H54 (cell line): Measurements from ENCODE around the gene SYMPK.
"Not testable (repeated sequence)": the region's sequence is repeated elsewhere in the genome, so short reads cannot be mapped to it uniquely, and the experiment has no call there.

Source experiments
- DNase-seq: peaks from one replicate; pipeline ENCODE4 v3.0.0; 2011; ENCODE audit warnings: low spot score, mixed read lengths; ENCODE audit not compliant: insufficient read length
- FAIRE-seq: peaks from 3 replicates; lab custom pipeline; 2011; peaks lifted over from hg19 to GRCh38; lab: Jason Lieb, UNC
- POLR2A ChIP-seq: IDR thresholded peaks from 2 replicates; pipeline ENCODE4 v1.6.1; 2011; ENCODE audit warnings: low read depth, mild to moderate bottlenecking, low read length

The SYMPK gene

DNA sequence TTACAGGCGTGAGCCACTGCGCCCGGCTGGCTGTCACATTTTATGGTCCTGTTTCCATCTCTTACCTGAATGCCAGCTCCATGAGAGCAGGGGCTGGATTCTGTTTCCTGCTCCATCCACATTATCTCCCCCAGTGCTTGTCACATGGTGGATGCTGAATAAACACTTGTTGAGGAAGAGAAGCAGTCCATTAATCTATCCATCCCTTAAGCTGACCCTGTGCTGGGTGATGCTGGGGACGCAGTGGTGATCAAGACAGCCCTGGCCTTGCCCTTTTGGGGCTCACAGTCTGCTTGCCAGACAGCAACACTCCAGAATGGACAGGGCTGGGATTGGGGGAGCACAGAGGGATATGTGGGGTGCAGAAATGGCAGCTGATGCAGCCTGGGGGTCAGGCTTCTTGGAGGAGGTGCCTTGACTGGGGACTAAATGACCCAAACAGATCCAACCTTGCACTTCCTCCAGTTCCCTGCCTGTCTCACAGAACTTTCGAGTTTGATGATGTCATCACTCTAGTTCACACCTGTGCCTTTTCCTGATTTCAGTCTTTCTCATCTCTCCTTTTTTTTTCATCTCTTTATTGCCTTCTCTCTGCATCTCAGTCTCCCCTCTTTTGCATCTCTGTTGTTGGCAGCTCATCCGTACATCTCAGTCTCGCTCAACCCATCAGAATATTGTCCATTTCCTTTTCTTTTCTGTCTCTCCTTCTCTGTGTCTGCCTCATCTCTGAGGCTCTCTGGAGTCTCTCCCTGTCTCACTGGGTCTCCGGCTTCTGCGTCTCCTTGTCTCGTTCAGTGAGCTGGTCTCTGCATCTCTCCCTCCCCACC is 18.3 kb upstream of the SYMPK start:
- DNase-seq: no peak
- TF ChIP-seq POLR2A: no peak
- no peak for FAIRE-seq

- FAIRE-seq (no peak), DNase-seq (no peak)
- TF ChIP-seq POLR2A: no peak
Measured at GRCh38 chr19:45879971-45880370, 17.0 kb upstream of the SYMPK start.

- DNase-seq (no peak), FAIRE-seq (no peak)
- TF ChIP-seq POLR2A: no peak
Measured at GRCh38 chr19:45879055-45879454, 16.1 kb upstream of the SYMPK start.

GRCh38 chr19:45878043-45878794 is 15.3 kb upstream of the SYMPK start:
- no peak for TF ChIP-seq POLR2A
- FAIRE-seq: no peak
- no peak for DNase-seq

- DNase-seq (no peak), FAIRE-seq (no peak)
- no peak for TF ChIP-seq POLR2A
Measured at GRCh38 chr19:45876411-45877197, 13.7 kb upstream of the SYMPK start.

- FAIRE-seq: no peak
- TF ChIP-seq POLR2A: no peak
- DNase-seq: no peak
Measured at GRCh38 chr19:45876161-45876410, 13.1 kb upstream of the SYMPK start.

DNA sequence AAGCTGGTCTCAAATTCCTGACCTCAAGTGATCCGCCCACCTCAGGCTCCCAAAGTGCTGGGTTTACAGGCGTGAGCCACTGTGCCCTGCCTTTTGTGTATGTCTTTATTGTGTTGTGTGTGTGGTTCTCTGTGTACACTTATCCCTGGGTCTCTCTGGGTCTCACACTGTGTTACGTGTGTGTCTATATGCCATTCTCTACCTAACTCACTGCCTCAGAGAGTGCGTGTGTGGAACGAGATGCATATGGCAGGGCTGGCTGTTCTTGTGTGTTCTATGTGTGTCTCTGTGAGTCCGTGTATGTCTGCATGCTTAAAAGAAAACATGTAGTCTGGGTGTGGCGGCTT is 11.6 kb upstream of the SYMPK start:
- DNase-seq: no peak
- FAIRE-seq: no peak
- TF ChIP-seq POLR2A: no peak

DNA sequence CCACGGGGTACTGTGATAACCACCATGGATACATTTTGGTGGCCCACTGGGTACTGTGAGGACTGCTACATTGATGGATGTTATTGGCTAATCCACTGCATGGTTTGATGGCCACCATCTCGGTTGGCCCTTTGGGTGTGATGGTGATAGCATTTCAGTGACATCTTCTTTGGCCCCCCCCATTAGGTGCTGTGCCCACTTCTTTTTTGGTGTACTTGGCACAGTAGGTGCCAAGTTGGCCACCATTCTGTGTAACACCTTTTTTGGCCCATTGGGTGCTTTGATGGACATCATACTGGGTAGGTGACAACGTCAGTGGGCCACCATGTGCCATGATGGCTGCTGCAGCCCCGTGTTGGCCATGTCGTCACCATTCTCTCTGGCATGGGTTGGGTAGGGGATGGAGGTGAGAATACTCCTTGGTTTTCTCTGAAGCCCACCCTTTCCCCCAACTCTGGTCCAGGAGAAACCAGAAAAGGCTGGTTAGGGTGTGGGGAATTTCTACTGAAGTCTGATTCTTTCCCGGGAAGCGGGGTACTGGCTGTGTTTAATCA is 10.3 kb upstream of the SYMPK start:
- FAIRE-seq: no peak
- TF ChIP-seq POLR2A: no peak

GRCh38 chr19:45872095-45872919 is 9.4 kb upstream of the SYMPK start:
- no peak for TF ChIP-seq POLR2A
- FAIRE-seq (no peak), DNase-seq (no peak)

More for the DNA sequence above, 10.3 kb upstream of the SYMPK start:
- DNase-seq: no peak

- no peak for DNase-seq
- no peak for FAIRE-seq
- no peak for TF ChIP-seq POLR2A
Measured at GRCh38 chr19:45870798-45871197, 7.9 kb upstream of the SYMPK start.

- FAIRE-seq, DNase-seq: not testable (repeated sequence)
Measured at GRCh38 chr19:45867241-45867640, 4.3 kb upstream of the SYMPK start.

DNA sequence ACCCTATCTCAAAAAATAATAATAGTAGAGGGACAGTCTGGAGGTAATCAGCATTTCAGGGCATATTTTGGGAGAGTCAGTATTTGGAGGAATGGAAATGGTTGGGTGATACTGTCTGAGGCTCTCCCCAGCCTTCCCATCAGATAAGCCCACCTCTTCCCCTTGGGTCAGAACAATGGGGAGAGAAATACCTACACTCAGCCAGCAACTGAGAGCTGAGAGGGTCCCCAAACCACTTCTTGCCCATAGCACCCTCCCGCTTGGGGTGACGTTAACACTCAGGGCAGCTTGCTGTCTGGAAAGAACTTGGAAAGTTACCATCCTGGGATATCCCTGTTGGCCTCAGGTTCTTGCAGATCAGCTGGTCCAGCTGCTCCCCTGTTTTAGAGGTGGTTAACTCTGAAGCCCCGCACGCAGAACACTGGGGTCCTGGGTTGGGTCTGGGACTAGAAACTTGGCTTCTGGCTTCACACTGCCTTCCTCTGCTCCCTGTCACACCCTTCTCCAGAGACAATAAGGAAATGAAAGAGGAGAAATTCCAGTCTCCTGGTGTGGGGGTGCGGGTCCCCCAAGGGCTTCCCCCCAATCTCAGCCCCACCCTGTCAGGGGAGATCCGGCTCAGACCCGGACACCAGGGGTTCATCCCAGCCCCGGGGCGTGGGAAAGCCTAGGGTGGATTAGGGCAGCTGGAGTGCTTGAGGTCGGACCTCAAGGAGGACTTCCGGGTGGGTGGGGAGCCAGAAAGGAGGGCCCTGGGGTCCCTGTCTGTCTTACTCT is 3.6 kb upstream of the SYMPK start:
- FAIRE-seq (no peak), DNase-seq (no peak)
- no peak for TF ChIP-seq POLR2A
